KMS-11 (cell line): ENCODE results near the gene APOA4.

Source experiments
- H2AFZ ChIP-seq: fragments of 200-600 bp; sonication (generic); 2 replicates; pipeline ENCODE4 v1.6.1; 2016; ENCODE audit warnings: antibody characterized with exemption, mixed run types, low read depth
- H3K27ac ChIP-seq: fragments of 200-600 bp; sonication (generic); 2 replicates; pipeline ENCODE4 v1.6.1; 2016; ENCODE audit warnings: mild to moderate bottlenecking, mixed run types
- H3K27me3 ChIP-seq: fragments of 200-600 bp; sonication (generic); 2 replicates; pipeline ENCODE4 v1.6.1; 2017; ENCODE audit warnings: mild to moderate bottlenecking, low read depth, mixed run types, moderate library complexity; ENCODE audit not compliant: insufficient read depth
- H3K36me3 ChIP-seq: fragments of 200-600 bp; sonication (generic); 2 replicates; pipeline ENCODE4 v1.6.1; 2017; ENCODE audit warnings: mild to moderate bottlenecking, mixed run types; ENCODE audit not compliant: insufficient read depth
- H3K4me1 ChIP-seq: fragments of 200-600 bp; sonication (generic); 2 replicates; pipeline ENCODE4 v1.6.1; 2016; ENCODE audit warnings: mild to moderate bottlenecking, low read depth, mixed run types; ENCODE audit not compliant: poor library complexity, severe bottlenecking
- H3K4me2 ChIP-seq: fragments of 200-600 bp; sonication (generic); 2 replicates; pipeline ENCODE4 v1.7.0; 2016; ENCODE audit warnings: mild to moderate bottlenecking, mixed run types
- H3K4me3 ChIP-seq: fragments of 200-600 bp; sonication (generic); IDR thresholded peaks from 2 replicates; pipeline ENCODE4 v1.6.1; 2017; ENCODE audit warnings: low read depth, low read length, mixed read lengths; ENCODE audit not compliant: insufficient read depth
- H3K79me2 ChIP-seq: fragments of 200-600 bp; sonication (generic); 2 replicates; pipeline ENCODE4 v1.6.1; 2016; ENCODE audit warnings: low read depth, mixed run types; ENCODE audit not compliant: insufficient read depth
- H3K9ac ChIP-seq: fragments of 200-600 bp; sonication (generic); 2 replicates; pipeline ENCODE4 v1.6.1; 2016; ENCODE audit warnings: mild to moderate bottlenecking, mixed run types
- H4K20me1 ChIP-seq: fragments of 200-600 bp; sonication (generic); 2 replicates; pipeline ENCODE4 v1.6.1; 2016; ENCODE audit warnings: mild to moderate bottlenecking, mixed run types; ENCODE audit not compliant: insufficient read depth
- TF ChIP-seq, protein P1 (sequence below): fragments of 200-600 bp; sonication (generic); conservative IDR thresholded peaks from 2 replicates; pipeline ENCODE4 v1.6.1; 2017; ENCODE audit warnings: low read depth, mild to moderate bottlenecking, antibody characterized with exemption, low read length, moderate library complexity, mixed read lengths

APOA4 gene

DNA sequence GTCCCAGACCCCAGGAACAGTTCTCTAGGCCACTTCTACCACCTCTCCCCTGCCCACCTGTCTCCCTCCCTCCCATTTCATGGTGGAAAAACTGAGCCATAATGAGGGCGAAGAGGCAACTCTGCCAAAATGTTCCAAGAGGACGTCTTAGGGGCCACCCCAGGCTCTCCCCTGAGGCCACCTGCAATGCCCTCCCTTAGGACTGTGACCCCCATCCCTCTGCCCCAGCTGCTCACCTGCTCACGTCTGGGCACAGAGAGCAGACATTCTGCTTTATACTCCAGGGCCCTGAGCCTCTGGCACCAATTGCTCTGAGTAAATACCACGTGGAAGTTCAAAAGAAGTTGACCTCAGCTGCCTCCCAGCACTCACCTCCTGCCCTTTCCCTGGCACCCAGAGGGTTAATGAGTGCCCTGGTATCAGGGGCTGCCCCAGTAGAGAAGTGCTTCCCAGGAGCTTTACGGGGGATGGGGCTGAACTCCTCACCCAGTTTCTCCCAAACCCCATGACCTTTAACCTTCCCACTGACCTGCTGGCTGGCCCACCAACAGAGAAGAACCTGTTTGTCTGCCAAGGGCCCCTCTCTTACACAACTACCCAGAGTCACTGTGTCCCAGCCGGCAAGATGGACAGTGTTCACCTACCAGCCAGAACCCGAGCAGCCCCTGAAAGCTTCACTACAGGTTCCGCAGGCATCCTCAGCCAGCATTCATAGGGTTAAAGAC lies 30.8 kb downstream of the APOA4 start:
- no peak overlapping the region for H3K4me2 ChIP-seq

DNA sequence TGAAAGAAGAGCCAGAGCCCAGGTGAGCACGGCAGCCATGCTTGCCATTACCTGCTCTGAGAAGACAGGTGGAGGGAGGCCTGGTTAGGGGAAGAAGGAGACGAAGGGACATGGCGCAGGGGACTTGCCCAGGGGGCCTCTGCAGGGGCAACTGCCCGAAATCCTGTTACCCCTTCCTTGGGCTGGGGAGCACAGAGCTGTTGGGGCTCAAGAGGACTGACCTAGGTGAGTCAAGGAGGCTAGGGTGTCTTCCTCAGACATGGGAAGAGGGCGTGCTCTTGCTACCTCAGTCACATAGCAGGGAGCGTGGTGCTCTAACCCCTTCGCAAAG lies 31.3 kb downstream of the APOA4 start, which contains the start of gene APOA5:
APOA5 (minus strand) TSS at position 67 of the 331 bp plus-strand sequence; CDS start at position 48, 19 bp downstream.
- 0 out of 2 replicates have a peak within 1 kb of the TSS, but pooled peaks have one; percentile 13 for H3K4me2 ChIP-seq
- no peak within 1 kb of the TSS for H3K27ac ChIP-seq
- no peaks in the 10 kb centered on the region for H3K36me3 ChIP-seq
- TF ChIP-seq, protein P1, sequence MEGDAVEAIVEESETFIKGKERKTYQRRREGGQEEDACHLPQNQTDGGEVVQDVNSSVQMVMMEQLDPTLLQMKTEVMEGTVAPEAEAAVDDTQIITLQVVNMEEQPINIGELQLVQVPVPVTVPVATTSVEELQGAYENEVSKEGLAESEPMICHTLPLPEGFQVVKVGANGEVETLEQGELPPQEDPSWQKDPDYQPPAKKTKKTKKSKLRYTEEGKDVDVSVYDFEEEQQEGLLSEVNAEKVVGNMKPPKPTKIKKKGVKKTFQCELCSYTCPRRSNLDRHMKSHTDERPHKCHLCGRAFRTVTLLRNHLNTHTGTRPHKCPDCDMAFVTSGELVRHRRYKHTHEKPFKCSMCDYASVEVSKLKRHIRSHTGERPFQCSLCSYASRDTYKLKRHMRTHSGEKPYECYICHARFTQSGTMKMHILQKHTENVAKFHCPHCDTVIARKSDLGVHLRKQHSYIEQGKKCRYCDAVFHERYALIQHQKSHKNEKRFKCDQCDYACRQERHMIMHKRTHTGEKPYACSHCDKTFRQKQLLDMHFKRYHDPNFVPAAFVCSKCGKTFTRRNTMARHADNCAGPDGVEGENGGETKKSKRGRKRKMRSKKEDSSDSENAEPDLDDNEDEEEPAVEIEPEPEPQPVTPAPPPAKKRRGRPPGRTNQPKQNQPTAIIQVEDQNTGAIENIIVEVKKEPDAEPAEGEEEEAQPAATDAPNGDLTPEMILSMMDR, result no peak
- peak within 1 kb of the TSS; percentile 26; the same call in 1 of the 2 replicates for H2AFZ ChIP-seq
- H3K4me1 ChIP-seq, result peaks cover 7% of the 10 kb centered on the region
- H3K4me3 ChIP-seq, result no peak within 1 kb of the TSS
- H3K27me3 ChIP-seq, result no peaks in the 10 kb centered on the region
- peaks cover 7% of the 10 kb centered on the region for H3K79me2 ChIP-seq
- no peak within 1 kb of the TSS for H3K9ac ChIP-seq
- no peaks in the 10 kb centered on the region for H4K20me1 ChIP-seq

More for the DNA sequence above, 30.8 kb downstream of the APOA4 start:
- no peak overlapping the region for H2AFZ ChIP-seq
- no peaks in the 10 kb centered on the region for H3K36me3 ChIP-seq
- no peak overlapping the region for H3K4me3 ChIP-seq
- TF ChIP-seq, protein P1, result no peak
- H4K20me1 ChIP-seq, result no peaks in the 10 kb centered on the region
- H3K27me3 ChIP-seq, result no peaks in the 10 kb centered on the region
- no peak overlapping the region for H3K27ac ChIP-seq
- H3K4me1 ChIP-seq, result peaks cover 4% of the 10 kb centered on the region
- no peak overlapping the region for H3K9ac ChIP-seq
- peaks cover 2% of the 10 kb centered on the region for H3K79me2 ChIP-seq

DNA sequence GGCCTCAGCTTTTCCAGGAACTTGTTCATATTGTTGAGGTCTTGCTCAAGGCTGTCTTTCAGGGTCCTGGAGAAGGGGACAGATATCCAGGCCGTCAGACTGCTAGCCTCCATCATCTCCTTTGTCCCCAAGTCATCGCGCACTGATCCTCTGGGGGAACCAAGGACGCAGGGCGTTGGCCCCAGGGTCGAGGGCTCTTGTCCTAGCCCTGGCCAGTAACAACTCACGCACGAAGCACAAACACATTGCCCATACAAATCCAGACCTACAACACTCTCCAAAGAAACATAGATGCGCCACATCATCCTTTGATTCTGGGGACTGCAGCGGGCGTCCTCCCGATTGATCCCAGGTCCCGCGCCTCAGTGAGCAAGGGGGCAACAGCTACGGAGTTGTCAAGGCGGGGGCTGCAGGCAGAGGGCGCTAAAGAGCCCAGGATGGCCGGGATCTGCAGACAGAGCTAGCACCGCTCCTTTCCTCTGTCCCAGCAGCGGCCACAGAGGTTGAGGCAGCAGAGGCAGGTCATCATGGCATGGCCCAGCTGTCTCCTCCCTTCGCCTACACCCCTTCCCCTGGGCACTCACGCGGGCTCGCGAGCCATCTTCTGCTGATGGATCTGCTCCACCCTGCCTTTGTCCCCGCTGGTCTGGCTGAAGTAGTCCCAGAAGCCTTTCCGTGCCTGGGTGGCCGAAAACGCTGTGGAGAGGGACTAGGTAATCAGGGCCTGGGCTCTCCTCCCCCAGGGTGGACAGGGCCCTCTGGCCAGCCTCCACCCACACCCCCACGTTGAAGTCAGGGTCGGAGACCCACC lies 31.9 kb downstream of the APOA4 start:
- TF ChIP-seq, protein P1, result peak; percentile 77
- Histone ChIP-seq H3K4me3 (no peak overlapping the region), H3K27ac (no peak overlapping the region), H3K27me3 (no peaks in the 10 kb centered on the region), H3K4me2 (0 out of 2 replicates have a peak overlapping the region, but pooled peaks have one; percentile 13), H3K4me1 (peaks cover 12% of the 10 kb centered on the region), H2AFZ (peak overlapping the region; percentile 26; the same call in 1 of the 2 replicates), H3K36me3 (no peaks in the 10 kb centered on the region), H3K9ac (no peak overlapping the region), H4K20me1 (no peaks in the 10 kb centered on the region), H3K79me2 (peaks cover 12% of the 10 kb centered on the region)

DNA sequence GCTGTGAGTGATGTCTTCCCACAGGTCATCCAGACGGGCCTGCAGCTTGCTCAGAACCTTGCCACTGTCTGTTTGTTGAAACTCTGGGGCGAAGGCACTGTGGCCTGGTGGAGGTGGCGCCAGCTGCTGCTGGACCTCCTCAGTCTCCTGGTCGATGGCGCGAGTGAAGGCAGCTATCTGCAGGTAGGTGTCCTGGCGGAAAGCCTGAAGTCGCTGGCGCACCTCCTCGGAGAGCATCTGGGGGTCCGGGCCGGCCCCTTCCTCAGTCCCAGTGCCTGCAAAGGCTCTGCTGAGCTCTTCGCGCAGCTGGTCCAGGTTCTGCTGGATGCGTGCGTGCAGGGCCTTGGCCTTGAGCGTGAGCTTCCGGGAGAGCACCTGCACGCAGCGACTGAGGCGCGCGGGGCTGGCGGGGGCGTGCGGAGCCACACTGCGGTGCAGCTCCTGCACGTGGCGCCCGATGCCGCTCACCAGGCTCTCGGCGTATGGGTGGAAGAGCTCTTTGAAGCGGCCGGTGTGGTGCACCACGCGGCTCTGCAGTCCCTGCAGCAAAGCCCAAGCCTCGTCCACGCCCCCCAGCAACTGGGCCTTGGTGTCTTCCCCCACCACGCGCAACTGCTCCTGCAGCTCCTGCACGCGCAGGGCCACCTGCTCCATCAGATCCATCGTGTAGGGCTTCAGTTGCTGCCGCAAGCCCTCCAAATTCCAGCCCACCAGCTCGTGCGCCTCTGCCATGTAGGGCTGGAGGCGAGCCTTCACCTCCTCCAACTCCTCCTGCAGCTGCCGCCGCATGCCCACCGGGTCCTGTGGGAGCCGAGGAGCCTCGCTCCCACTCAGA lies 32.7 kb downstream of the APOA4 start:
- Histone ChIP-seq H2AFZ (no peak overlapping the region), H3K27me3 (no peaks in the 10 kb centered on the region), H4K20me1 (no peaks in the 10 kb centered on the region), H3K4me2 (no peak overlapping the region), H3K4me3 (no peak overlapping the region), H3K27ac (no peak overlapping the region), H3K79me2 (peaks cover 12% of the 10 kb centered on the region), H3K9ac (no peak overlapping the region), H3K36me3 (no peaks in the 10 kb centered on the region), H3K4me1 (peaks cover 12% of the 10 kb centered on the region)
- TF ChIP-seq, protein P1, result no peak
